Epithelial cell of esophagus (primary cell): ENCODE results near the gene TNFSF11.
A peak's percentile ranks its signal among the peaks of the same experiment; 100 is the strongest.

Experiments used
- DNase-seq: peaks from one replicate; pipeline ENCODE4 v3.0.0; 2010; ENCODE audit warnings: low read depth
- H3K4me3 ChIP-seq: 2 replicates; pipeline ENCODE4 v1.5.1; 2011; ENCODE audit warnings: mild to moderate bottlenecking, low read length, control low read depth
- CTCF ChIP-seq: IDR thresholded peaks from 2 replicates; pipeline ENCODE4 v1.5.1; 2011; ENCODE audit warnings: low read depth, mild to moderate bottlenecking, low read length, control low read depth, inconsistent platforms; ENCODE audit not compliant: insufficient read depth; ENCODE audit errors: missing control alignments

TNFSF11 gene

GRCh38 chr13:42652642-42653415, 78.9 kb downstream of the TNFSF11 start:
- H3K4me3 ChIP-seq, result no peak overlapping the region
- no peak for DNase-seq
- no peak for TF ChIP-seq CTCF

GRCh38 chr13:42653679-42654078, 79.7 kb downstream of the TNFSF11 start:
- TF ChIP-seq CTCF, result no peak
- H3K4me3 ChIP-seq, result no peak overlapping the region
- DNase-seq, result no peak

GRCh38 chr13:42654212-42654611, 80.3 kb downstream of the TNFSF11 start:
- H3K4me3 ChIP-seq, result no peak overlapping the region
- no peak for TF ChIP-seq CTCF
- no peak for DNase-seq

- TF ChIP-seq CTCF, result no peak
- DNase-seq, result peak; percentile 16
- no peak overlapping the region for H3K4me3 ChIP-seq
Observed at GRCh38 chr13:42654722-42655121, 80.8 kb downstream of the TNFSF11 start.

- H3K4me3 ChIP-seq, result no peak overlapping the region
- no peak for DNase-seq
- no peak for TF ChIP-seq CTCF
Observed at GRCh38 chr13:42656161-42656560, 82.2 kb downstream of the TNFSF11 start.

GRCh38 chr13:42656958-42657357, 83.0 kb downstream of the TNFSF11 start:
- no peak overlapping the region for H3K4me3 ChIP-seq
- DNase-seq, result no peak
- no peak for TF ChIP-seq CTCF
